Measurements from ENCODE around the gene TLL2. TPM values are rescaled to one million over a fixed set of nuclear protein-coding genes. Genes with fewer than 3 reads are reported as not detected.

The TLL2 gene
- total RNA-seq, 2 donors from 2014 or later, result 0.34 to 0.37 TPM

GRCh38 chr10:96378741-96379140 is 135.0 kb downstream of the TLL2 start:
- ATAC-seq (no peak), DNase-seq (no peak)
- intact Hi-C loops (cut with DNase I, micrococcal nuclease), result loop anchor here in 1 of 2 donors (10.0 kb wide), 1 partner anchor 456 kb away; the partner anchor contains the start of gene LCOR

GRCh38 chr10:96377816-96378294 is 135.9 kb downstream of the TLL2 start:
- intact Hi-C loops (cut with DNase I, micrococcal nuclease), result loop anchor here in 1 of 2 donors (10.0 kb wide), 1 partner anchor 457 kb away; the partner anchor contains the start of gene LCOR
- DNase-seq, result peak; percentile 46 to 81
- ATAC-seq, result no peak

- ATAC-seq (no peak), DNase-seq (no peak)
- intact Hi-C loops (cut with DNase I, micrococcal nuclease), result loop anchor here in 1 of 2 donors (10.0 kb wide), 1 partner anchor 458 kb away; the partner anchor contains the start of gene LCOR
Measured at GRCh38 chr10:96376483-96376882, 137.2 kb downstream of the TLL2 start.

GRCh38 chr10:96374985-96375830 is 138.5 kb downstream of the TLL2 start:
- ATAC-seq, result peak; percentile 93
- intact Hi-C loops (cut with DNase I, micrococcal nuclease), result loop anchor here in 1 of 2 donors (10.0 kb wide), 1 partner anchor 460 kb away; the partner anchor contains the start of gene LCOR
- peak; percentile 80 to 86 for DNase-seq

GRCh38 chr10:96374639-96374984 is 139.1 kb downstream of the TLL2 start:
- DNase-seq (no peak), ATAC-seq (no peak)
- intact Hi-C loops (cut with DNase I, micrococcal nuclease), result loop anchor here in 1 of 2 donors (10.0 kb wide), 1 partner anchor 460 kb away; the partner anchor contains the start of gene LCOR

GRCh38 chr10:96374004-96374403 is 139.7 kb downstream of the TLL2 start:
- ATAC-seq, result no peak
- DNase-seq, result no peak
- intact Hi-C loops (cut with DNase I, micrococcal nuclease), result loop anchor here in 1 of 2 donors (10.0 kb wide), 1 partner anchor 461 kb away; the partner anchor contains the start of gene LCOR

- intact Hi-C loops (cut with DNase I, micrococcal nuclease), result loop anchor here in 1 of 2 donors (10.0 kb wide), 1 partner anchor 463 kb away; the partner anchor contains the start of gene LCOR
- ATAC-seq (no peak), DNase-seq (no peak)
Measured at GRCh38 chr10:96371356-96371755, 142.4 kb downstream of the TLL2 start.

- intact Hi-C loops (cut with DNase I, micrococcal nuclease), result loop anchor here in 1 of 2 donors (10.0 kb wide), 1 partner anchor 464 kb away; the partner anchor contains the start of gene LCOR
- no peak for ATAC-seq
Measured at GRCh38 chr10:96370584-96371157, 143.1 kb downstream of the TLL2 start.

GRCh38 chr10:96369890-96370583 is 143.7 kb downstream of the TLL2 start:
- DNase-seq (no peak), ATAC-seq (peak; percentile 26)
- intact Hi-C loops (cut with DNase I, micrococcal nuclease), result loop anchor here in 1 of 2 donors (10.0 kb wide), 1 partner anchor 465 kb away; the partner anchor contains the start of gene LCOR

More at GRCh38 chr10:96370584-96371157, 143.1 kb downstream of the TLL2 start:
- DNase-seq, result peak in 1 of 2 donors; percentile 39

GRCh38 chr10:96368971-96369370 is 144.8 kb downstream of the TLL2 start:
- no peak for DNase-seq
- no peak for ATAC-seq
- intact Hi-C loops (cut with DNase I, micrococcal nuclease), result no loop called here

GRCh38 chr10:96367470-96367869 is 146.3 kb downstream of the TLL2 start:
- DNase-seq (no peak), ATAC-seq (no peak)
- intact Hi-C loops (cut with DNase I, micrococcal nuclease), result no loop called here

- intact Hi-C loops (cut with DNase I, micrococcal nuclease), result no loop called here
- no peak for DNase-seq
- ATAC-seq, result no peak
Measured at GRCh38 chr10:96366508-96366907, 147.2 kb downstream of the TLL2 start.

GRCh38 chr10:96365571-96365970 is 148.2 kb downstream of the TLL2 start:
- intact Hi-C loops (cut with DNase I, micrococcal nuclease), result no loop called here
- no peak for ATAC-seq

GRCh38 chr10:96360766-96361165 is 153.0 kb downstream of the TLL2 start:
- ATAC-seq (no peak), DNase-seq (no peak)
- intact Hi-C loops (cut with DNase I, micrococcal nuclease), result no loop called here

More at GRCh38 chr10:96365571-96365970, 148.2 kb downstream of the TLL2 start:
- DNase-seq, result no peak

- no peak for ATAC-seq
- DNase-seq, result no peak
- intact Hi-C loops (cut with DNase I, micrococcal nuclease), result no loop called here
Measured at GRCh38 chr10:96360331-96360730, 153.4 kb downstream of the TLL2 start.

GRCh38 chr10:96359616-96360015 is 154.1 kb downstream of the TLL2 start:
- ATAC-seq (no peak), DNase-seq (no peak)
- intact Hi-C loops (cut with DNase I, micrococcal nuclease), result no loop called here

- ATAC-seq (no peak), DNase-seq (no peak)
- intact Hi-C loops (cut with DNase I, micrococcal nuclease), result no loop called here
Measured at GRCh38 chr10:96358851-96359540, 154.7 kb downstream of the TLL2 start, which contains the start of gene OPALIN. Gene OPALIN (minus strand): TSS chr10:96359002. CDS start chr10:96358896, 106 bp downstream.

GRCh38 chr10:96357038-96357620 is 156.6 kb downstream of the TLL2 start:
- ATAC-seq (no peak), DNase-seq (no peak)
- intact Hi-C loops (cut with DNase I, micrococcal nuclease), result no loop called here
